ENCODE data around the gene NAPEPLD. TPM values are rescaled to one million over a fixed set of nuclear protein-coding genes. Genes with fewer than 3 reads are reported as not detected.

The NAPEPLD gene
- polyA plus RNA-seq, 1 donor from 2014 or later = 8.8 TPM

- Histone ChIP-seq H3K79me2 (replicated peaks; ENCODE audit: insufficient read depth, low read length) (peaks cover 14% of the 10 kb centered on the region), H3F3A (ENCODE audit: insufficient read depth, low read length, poor library complexity, severe bottlenecking) (no peaks in the 10 kb centered on the region), H3K36me3 (ENCODE audit: insufficient read depth, low read length) (no peaks in the 10 kb centered on the region), H3K27me3 (ENCODE audit: insufficient read depth, low read depth, low read length) (no peaks in the 10 kb centered on the region), H3K4me2 (ENCODE audit: low read length) (peak within 1 kb of the TSS; percentile 72), H3K27ac (ENCODE audit: low read length) (peak within 1 kb of the TSS; percentile 50), H3K9me3 (ENCODE audit: low read length) (no peaks in the 10 kb centered on the region), H3K9ac (ENCODE audit: low read length) (peak within 1 kb of the TSS; percentile 70), H3K9me2 (ENCODE audit: insufficient read depth, low read length) (no peaks in the 10 kb centered on the region), H2AFZ (ENCODE audit: low read depth, low read length) (peak within 1 kb of the TSS; percentile 65), H3K4me3 (ENCODE audit: low read length) (peak within 1 kb of the TSS; percentile 90), H4K20me1 (ENCODE audit: insufficient read depth) (no peaks in the 10 kb centered on the region)
- TF ChIP-seq MXI1 (conservative IDR thresholded peaks at IDR 0.05; ENCODE audit: poor library complexity, severe bottlenecking) = peak; percentile 87
- peak; percentile 64 for TF ChIP-seq CTCF (IDR thresholded peaks at IDR 0.05; ENCODE audit: poor library complexity, severe bottlenecking)
- TF ChIP-seq SMC3 (conservative IDR thresholded peaks at IDR 0.05; ENCODE audit: poor library complexity) = peak; percentile 21
- TF ChIP-seq REST (IDR thresholded peaks at IDR 0.05; ENCODE audit: borderline replicate concordance) = peak; percentile 62
- TF ChIP-seq EZH2 (IDR thresholded peaks at IDR 0.05; ENCODE audit: borderline replicate concordance, insufficient read depth, low read length, poor library complexity, severe bottlenecking) = no peak
Measured at GRCh38 chr7:103074519-103075336, 74.2 kb downstream of the NAPEPLD start, which contains the start of the genes ARMC10 and FBXL13. Gene ARMC10, plus strand, starts transcription at chr7:103075140. Its CDS starts 133 bp downstream, at chr7:103075273. Gene FBXL13, minus strand, starts transcription at chr7:103074796.

DNA sequence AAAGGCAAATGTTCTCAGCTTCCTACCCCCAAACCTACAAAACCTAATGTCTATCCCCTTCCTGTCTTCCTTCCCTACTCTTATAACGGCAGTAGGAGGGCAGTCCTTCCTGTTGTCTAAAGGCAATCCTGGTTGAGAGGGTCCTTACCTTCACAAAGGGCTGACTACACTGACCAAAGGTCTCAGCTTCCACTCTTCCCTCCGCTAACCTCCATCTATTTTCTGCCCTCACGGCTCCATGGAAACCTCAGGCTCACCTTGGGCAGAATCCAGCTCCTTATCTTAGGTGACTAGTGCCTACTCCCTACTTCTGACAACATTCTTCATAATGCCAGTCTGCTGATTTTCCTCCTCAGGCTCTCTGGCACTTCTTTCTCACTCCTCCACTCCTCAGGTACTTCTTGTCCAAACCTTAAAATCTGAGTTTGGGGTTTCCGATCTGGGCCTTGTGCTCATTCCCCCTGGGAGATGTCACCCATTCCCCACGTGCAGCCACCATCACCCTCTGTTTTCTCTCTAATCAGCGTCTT lies 74.8 kb downstream of the NAPEPLD start:
- no peaks in the 10 kb centered on the region for H3K27me3 ChIP-seq (ENCODE audit: insufficient read depth, low read depth, low read length)
- no peaks in the 10 kb centered on the region for H3K36me3 ChIP-seq (ENCODE audit: insufficient read depth, low read length)
- peak overlapping the region; percentile 70 for H3K9ac ChIP-seq (ENCODE audit: low read length)
- peak overlapping the region; percentile 28 for H2AFZ ChIP-seq (ENCODE audit: low read depth, low read length)
- no peaks in the 10 kb centered on the region for H3K9me3 ChIP-seq (ENCODE audit: low read length)
- peak overlapping the region; percentile 50 for H3K27ac ChIP-seq (ENCODE audit: low read length)
- no peaks in the 10 kb centered on the region for H3K9me2 ChIP-seq (ENCODE audit: insufficient read depth, low read length)
- no peak for TF ChIP-seq REST (IDR thresholded peaks at IDR 0.05; ENCODE audit: borderline replicate concordance)
- no peak for TF ChIP-seq EZH2 (IDR thresholded peaks at IDR 0.05; ENCODE audit: borderline replicate concordance, insufficient read depth, low read length, poor library complexity, severe bottlenecking)
- TF ChIP-seq POLR2AphosphoS5 (IDR thresholded peaks at IDR 0.05) = no peak
- no peak for TF ChIP-seq TAF1 (IDR thresholded peaks at IDR 0.05; ENCODE audit: low read depth)
- TF ChIP-seq SMC3 (conservative IDR thresholded peaks at IDR 0.05; ENCODE audit: poor library complexity) = no peak
- TF ChIP-seq MXI1 (conservative IDR thresholded peaks at IDR 0.05; ENCODE audit: poor library complexity, severe bottlenecking) = no peak
- TF ChIP-seq EP300 (conservative IDR thresholded peaks at IDR 0.05; ENCODE audit: poor library complexity, severe bottlenecking) = no peak
- TF ChIP-seq RAD21 (conservative IDR thresholded peaks at IDR 0.05) = no peak
- TF ChIP-seq CTCF (IDR thresholded peaks at IDR 0.05; ENCODE audit: poor library complexity, severe bottlenecking) = no peak
- no peaks in the 10 kb centered on the region for H3F3A ChIP-seq (ENCODE audit: insufficient read depth, low read length, poor library complexity, severe bottlenecking)
- peak overlapping the region; percentile 90 for H3K4me3 ChIP-seq (ENCODE audit: low read length)
- H3K4me2 ChIP-seq (ENCODE audit: low read length) = peak overlapping the region; percentile 18
- H3K79me2 ChIP-seq (replicated peaks; ENCODE audit: insufficient read depth, low read length) = peaks cover 14% of the 10 kb centered on the region
- no peaks in the 10 kb centered on the region for H4K20me1 ChIP-seq (ENCODE audit: insufficient read depth)
